SK-N-MC (cell line): ENCODE measurements around the gene ZNF618.

Experiments
- DNase-seq: peaks from one replicate; pipeline ENCODE4 v3.0.0-alpha.2; 2011; ENCODE audit warnings: low read depth, low spot score
- H3K27ac ChIP-seq: fragments of 200-600 bp; sonication (generic); 2 replicates; pipeline ENCODE4 v1.5.1; 2016; ENCODE audit warnings: mixed run types
- H3K36me3 ChIP-seq: fragments of 200-600 bp; sonication (generic); 2 replicates; pipeline ENCODE4 v1.6.1; 2017; ENCODE audit warnings: antibody characterized with exemption, low read length, mixed read lengths; ENCODE audit not compliant: insufficient read depth
- H3K4me3 ChIP-seq: fragments of 200-600 bp; sonication (generic); 2 replicates; pipeline ENCODE4 v1.5.1; 2016
- H3K9ac ChIP-seq: fragments of 200-600 bp; sonication (generic); 2 replicates; pipeline ENCODE4 v1.8.0; 2017; ENCODE audit warnings: mixed run types, mixed read lengths; ENCODE audit not compliant: insufficient read length
- H3K9me3 ChIP-seq: fragments of 200-600 bp; sonication (generic); 2 replicates; pipeline ENCODE4 v1.6.1; 2017; ENCODE audit warnings: low read depth, mild to moderate bottlenecking, antibody characterized with exemption, low read length, moderate library complexity, mixed read lengths
- EZH2 ChIP-seq: fragments of 200-600 bp; sonication (generic); IDR thresholded peaks from one replicate; pipeline ENCODE4 v1.6.1; 2017; ENCODE audit warnings: antibody characterized with exemption
- FOXP2 ChIP-seq: optimal IDR thresholded peaks from 2 replicates; pipeline ENCODE3; 2011; ENCODE audit warnings: mild to moderate bottlenecking, moderate library complexity; ENCODE audit not compliant: insufficient read depth; ENCODE audit errors: extremely low read length, control extremely low read depth
- POLR2AphosphoS5 ChIP-seq: IDR thresholded peaks from 2 replicates; pipeline ENCODE4 v1.6.1; 2012; ENCODE audit warnings: mild to moderate bottlenecking, low read depth, low read length, borderline replicate concordance

Gene ZNF618

GRCh38 chr9:113857875-113858274, 18.2 kb upstream of the ZNF618 start:
- no peaks in the 10 kb centered on the region for H3K9me3 ChIP-seq
- no peak overlapping the region for H3K27ac ChIP-seq
- no peaks in the 10 kb centered on the region for H3K36me3 ChIP-seq
- no peak for DNase-seq
- no peak overlapping the region for H3K9ac ChIP-seq
- TF ChIP-seq EZH2 (no peak), POLR2AphosphoS5 (no peak), FOXP2 (no peak)
- no peak overlapping the region for H3K4me3 ChIP-seq

GRCh38 chr9:113858282-113858681, 17.8 kb upstream of the ZNF618 start:
- no peak overlapping the region for H3K4me3 ChIP-seq
- no peak for TF ChIP-seq EZH2
- TF ChIP-seq POLR2AphosphoS5 = no peak
- TF ChIP-seq FOXP2 = no peak
- H3K27ac ChIP-seq = no peak overlapping the region
- H3K9ac ChIP-seq = no peak overlapping the region
- no peaks in the 10 kb centered on the region for H3K9me3 ChIP-seq
- DNase-seq = no peak
- no peaks in the 10 kb centered on the region for H3K36me3 ChIP-seq

- no peak overlapping the region for H3K9ac ChIP-seq
- TF ChIP-seq POLR2AphosphoS5 = no peak
- no peak for TF ChIP-seq FOXP2
- no peak for TF ChIP-seq EZH2
- no peak for DNase-seq
Observed at GRCh38 chr9:113863345-113863744, 12.8 kb upstream of the ZNF618 start.

GRCh38 chr9:113868501-113868900, 7.6 kb upstream of the ZNF618 start:
- Histone ChIP-seq H3K9me3 (no peaks in the 10 kb centered on the region), H3K36me3 (no peaks in the 10 kb centered on the region), H3K4me3 (no peak overlapping the region), H3K9ac (no peak overlapping the region), H3K27ac (no peak overlapping the region)
- no peak for DNase-seq
- TF ChIP-seq POLR2AphosphoS5 = no peak
- TF ChIP-seq EZH2 = no peak
- no peak for TF ChIP-seq FOXP2

More at GRCh38 chr9:113863345-113863744, 12.8 kb upstream of the ZNF618 start:
- no peak overlapping the region for H3K27ac ChIP-seq
- no peaks in the 10 kb centered on the region for H3K36me3 ChIP-seq
- H3K9me3 ChIP-seq = no peaks in the 10 kb centered on the region
- no peak overlapping the region for H3K4me3 ChIP-seq

- Histone ChIP-seq H3K9ac (no peak overlapping the region), H3K27ac (no peak overlapping the region), H3K36me3 (no peaks in the 10 kb centered on the region), H3K4me3 (no peak overlapping the region), H3K9me3 (no peaks in the 10 kb centered on the region)
- no peak for TF ChIP-seq POLR2AphosphoS5
- no peak for TF ChIP-seq EZH2
- TF ChIP-seq FOXP2 = no peak
- no peak for DNase-seq
Observed at GRCh38 chr9:113872485-113873143, 3.5 kb upstream of the ZNF618 start.

- no peak overlapping the region for H3K27ac ChIP-seq
- DNase-seq = no peak
- H3K9ac ChIP-seq = no peak overlapping the region
- H3K4me3 ChIP-seq = no peak overlapping the region
- H3K9me3 ChIP-seq = no peaks in the 10 kb centered on the region
- TF ChIP-seq POLR2AphosphoS5 = no peak
- H3K36me3 ChIP-seq = no peaks in the 10 kb centered on the region
Observed at GRCh38 chr9:113873446-113873845, 2.7 kb upstream of the ZNF618 start.

GRCh38 chr9:113873926-113874325, 2.2 kb upstream of the ZNF618 start:
- Histone ChIP-seq H3K27ac (no peak overlapping the region), H3K9ac (no peak overlapping the region), H3K9me3 (no peaks in the 10 kb centered on the region), H3K36me3 (no peaks in the 10 kb centered on the region), H3K4me3 (no peak overlapping the region)
- TF ChIP-seq FOXP2 (no peak), EZH2 (no peak), POLR2AphosphoS5 (no peak)
- DNase-seq = no peak

- Histone ChIP-seq H3K9me3 (no peaks in the 10 kb centered on the region), H3K9ac (peak overlapping the region; percentile 56), H3K36me3 (no peaks in the 10 kb centered on the region), H3K4me3 (peak overlapping the region; percentile 72), H3K27ac (no peak overlapping the region)
- DNase-seq = no peak
- TF ChIP-seq FOXP2 (no peak), EZH2 (no peak), POLR2AphosphoS5 (no peak)
Observed at GRCh38 chr9:113875459-113876150, 504 bp upstream of the ZNF618 start.

GRCh38 chr9:113876993-113877368, 872 bp downstream of the ZNF618 start:
- Histone ChIP-seq H3K9ac (peak overlapping the region; percentile 86), H3K4me3 (peak overlapping the region; percentile 96), H3K9me3 (no peaks in the 10 kb centered on the region), H3K27ac (0 out of 2 replicates have a peak overlapping the region, but pooled peaks have one; percentile 2), H3K36me3 (no peaks in the 10 kb centered on the region; the same call in 1 of the 2 replicates)
- DNase-seq = no peak
- TF ChIP-seq POLR2AphosphoS5 (no peak), EZH2 (no peak)
